Epithelial cell of proximal tubule (primary cell): ENCODE results near the gene CRYBA4. TPM values are rescaled to one million over a fixed set of nuclear protein-coding genes. Genes with fewer than 3 reads are reported as not detected.

Experiments
- DNase-seq: peaks from one replicate; pipeline ENCODE4 v3.0.0-alpha.2; 2011; ENCODE audit warnings: low read depth
- H3K4me3 ChIP-seq: 2 replicates; pipeline ENCODE4 v1.5.1; 2011; ENCODE audit warnings: low read depth, mild to moderate bottlenecking, low read length
- CTCF ChIP-seq: conservative IDR thresholded peaks from 2 replicates; pipeline ENCODE4 v1.5.1; 2012; ENCODE audit warnings: low read depth, mild to moderate bottlenecking, low read length
- total RNA-seq: library from RNA; depleted of rRNA; stranded (reverse); fragments of >200 nt; gene quantifications from 2 replicates; pipeline ENCODE4 v1.2.3, GENCODE V29; 2015

Gene CRYBA4
- total RNA-seq, 1 donor from 2014 or later = not detected

- no peak for TF ChIP-seq CTCF
- no peak overlapping the region for H3K4me3 ChIP-seq
- DNase-seq = no peak
Measured at GRCh38 chr22:26620197-26620596, 1.6 kb upstream of the CRYBA4 start.

- DNase-seq = no peak
- TF ChIP-seq CTCF = no peak
- no peak overlapping the region for H3K4me3 ChIP-seq
Measured at GRCh38 chr22:26623984-26624383, 2.2 kb downstream of the CRYBA4 start.

- no peak for DNase-seq
- no peak overlapping the region for H3K4me3 ChIP-seq
- TF ChIP-seq CTCF = no peak
Measured at GRCh38 chr22:26624803-26625202, 3.0 kb downstream of the CRYBA4 start.

- no peak for DNase-seq
- H3K4me3 ChIP-seq = no peak overlapping the region
- no peak for TF ChIP-seq CTCF
Measured at GRCh38 chr22:26629988-26630761, 8.4 kb downstream of the CRYBA4 start.

- no peak overlapping the region for H3K4me3 ChIP-seq
- no peak for DNase-seq
- no peak for TF ChIP-seq CTCF
Measured at GRCh38 chr22:26631282-26631681, 9.5 kb downstream of the CRYBA4 start.

GRCh38 chr22:26632422-26633155 lies 10.8 kb downstream of the CRYBA4 start:
- TF ChIP-seq CTCF = no peak
- no peak overlapping the region for H3K4me3 ChIP-seq
- no peak for DNase-seq
